Liver (tissue), 9 donors: ENCODE results near the gene HOMER1. TPM values are rescaled to one million over a fixed set of nuclear protein-coding genes. Genes with fewer than 3 reads are reported as not detected.

Experiments
- DNase-seq: peaks from one replicate; pipeline ENCODE4 v3.0.0-alpha.2; 2017; ENCODE audit warnings: low spot score
- H3K27ac ChIP-seq, 2 donors: one replicate each; pipeline ENCODE4 v1.7.0; 2013; ENCODE audit warnings: inconsistent platforms in 2 of 2, low read length in 2 of 2, control low read depth in 1 of 2, low read depth in 1 of 2, mild to moderate bottlenecking in 1 of 2
- H3K27me3 ChIP-seq, 4 donors: one replicate each; pipeline versions ENCODE4 v1.6.1 to v1.7.0; 2013; ENCODE audit warnings: low read length in 3 of 4, inconsistent platforms in 1 of 4, mild to moderate bottlenecking in 1 of 4, moderate library complexity in 1 of 4; ENCODE audit not compliant: control insufficient read depth in 4 of 4, insufficient read depth in 4 of 4
- H3K36me3 ChIP-seq, 4 donors: one replicate each; pipeline versions ENCODE4 v1.6.1 to v1.7.0; 2013; ENCODE audit warnings: low read length in 3 of 4, mild to moderate bottlenecking in 3 of 4, low read depth in 1 of 4, moderate library complexity in 1 of 4; ENCODE audit not compliant: control insufficient read depth in 4 of 4, insufficient read depth in 3 of 4
- H3K4me1 ChIP-seq, 4 donors: one replicate each; pipeline versions ENCODE4 v1.6.1 to v1.7.0; 2013; ENCODE audit warnings: low read length in 3 of 4, mild to moderate bottlenecking in 3 of 4, moderate library complexity in 1 of 4; ENCODE audit not compliant: control insufficient read depth in 4 of 4, insufficient read depth in 4 of 4
- H3K4me3 ChIP-seq, 3 donors: one replicate each; pipeline versions ENCODE4 v1.6.1 to v1.7.0; 2013; ENCODE audit warnings: low read length in 3 of 3, control low read depth in 1 of 3, low read depth in 1 of 3, mild to moderate bottlenecking in 1 of 3
- H3K9ac ChIP-seq, 2 donors: one replicate each; pipeline ENCODE4 v1.7.0; 2013; ENCODE audit warnings: low read length in 2 of 2, mild to moderate bottlenecking in 2 of 2, moderate library complexity in 2 of 2, control low read depth in 1 of 2, low read depth in 1 of 2
- H3K9me3 ChIP-seq, 4 donors: one replicate each; pipeline versions ENCODE4 v1.6.1 to v1.7.0; 2013; ENCODE audit warnings: low read length in 3 of 4; ENCODE audit not compliant: control insufficient read depth in 4 of 4
- CTCF ChIP-seq: fragments of 150-350 bp; IDR thresholded peaks from 2 replicates; pipeline ENCODE4 v1.5.1; 2017; ENCODE audit warnings: improper control_type of control experiment, low read depth, low read length; ENCODE audit not compliant: missing input control
- EGR1 ChIP-seq, 2 donors: IDR thresholded peaks; 2 replicates each; pipeline ENCODE4 v1.6.1; 2016 to 2018; ENCODE audit warnings: antibody characterized with exemption in 2 of 2, low read depth in 2 of 2
- FOXA1 ChIP-seq: IDR thresholded peaks from 2 replicates; pipeline ENCODE4 v1.6.1; 2016; ENCODE audit warnings: antibody characterized with exemption
- FOXA2 ChIP-seq: IDR thresholded peaks from 2 replicates; pipeline ENCODE4 v1.6.1; 2016; ENCODE audit warnings: antibody characterized with exemption
- GABPA ChIP-seq, 2 donors: IDR thresholded peaks in 1 of 2; conservative IDR thresholded peaks in 1 of 2; 2 replicates each; pipeline ENCODE4 v1.6.1; 2016; ENCODE audit warnings: antibody characterized with exemption in 2 of 2, mild to moderate bottlenecking in 1 of 2, moderate library complexity in 1 of 2
- HNF4A ChIP-seq, 2 donors: conservative IDR thresholded peaks; 2 replicates each; pipeline ENCODE4 v1.6.1; 2016; ENCODE audit warnings: antibody characterized with exemption in 2 of 2, mild to moderate bottlenecking in 2 of 2
- HNF4G ChIP-seq: IDR thresholded peaks from 2 replicates; pipeline ENCODE4 v1.6.1; 2016; ENCODE audit warnings: antibody characterized with exemption
- JUND ChIP-seq, 2 donors: IDR thresholded peaks; 2 replicates each; pipeline ENCODE4 v1.6.1; 2016; ENCODE audit warnings: antibody characterized with exemption in 2 of 2
- MAX ChIP-seq: IDR thresholded peaks from 2 replicates; pipeline ENCODE4 v1.6.1; 2016; ENCODE audit warnings: antibody characterized with exemption
- NR2F2 ChIP-seq: IDR thresholded peaks from 2 replicates; pipeline ENCODE4 v1.6.1; 2016; ENCODE audit warnings: antibody characterized with exemption
- RAD21 ChIP-seq, 2 donors: IDR thresholded peaks; 2 replicates each; pipeline ENCODE4 v1.6.1; 2016; ENCODE audit warnings: antibody characterized with exemption in 2 of 2, mild to moderate bottlenecking in 2 of 2
- REST ChIP-seq: IDR thresholded peaks from 2 replicates; pipeline ENCODE4 v1.6.1; 2016; ENCODE audit warnings: antibody characterized with exemption, mild to moderate bottlenecking
- RXRA ChIP-seq, 2 donors: IDR thresholded peaks; 2 replicates each; pipeline ENCODE4 v1.6.1; 2017 to 2018; ENCODE audit warnings: antibody characterized with exemption in 2 of 2, mild to moderate bottlenecking in 1 of 2
- SP1 ChIP-seq: IDR thresholded peaks from 2 replicates; pipeline ENCODE4 v1.6.1; 2018; ENCODE audit warnings: antibody characterized with exemption, mild to moderate bottlenecking
- TAF1 ChIP-seq: conservative IDR thresholded peaks from 2 replicates; pipeline ENCODE4 v1.6.1; 2016; ENCODE audit warnings: antibody characterized with exemption, mild to moderate bottlenecking
- YY1 ChIP-seq: IDR thresholded peaks from 2 replicates; pipeline ENCODE4 v1.6.1; 2016; ENCODE audit warnings: antibody characterized with exemption, mild to moderate bottlenecking
- ZBTB33 ChIP-seq: IDR thresholded peaks from 2 replicates; pipeline ENCODE4 v1.6.1; 2016; ENCODE audit warnings: antibody characterized with exemption
- WGBS: extraction: QIAGEN DNeasy Blood & Tissue Kit; methylation state at CpG from one replicate; pipeline ENCODE4 v1.1.7; 2013; 5-methylcytosine and 5-hydroxymethylcytosine counted together
- polyA plus RNA-seq, 2 donors: library from polyadenylated mRNA; stranded (reverse) in 1 of 2; unstranded in 1 of 2; fragments of 200-250 nt in 1 of 2; fragments of >200 nt in 1 of 2; fragmentation: Nextera tagmentation in 1 of 2; extraction: Ambion mirVana in 1 of 2; gene quantifications; one replicate each; pipeline versions ENCODE4 v1.2.1 to v1.2.3, GENCODE V29; 2013 to 2015
- total RNA-seq, 2 donors: library from RNA; depleted of rRNA; stranded (reverse); fragments of >200 nt; gene quantifications; one replicate each; pipeline ENCODE4 v1.2.3, GENCODE V29; 2014
- TF ChIP-seq, protein P1 (sequence below): IDR thresholded peaks from 2 replicates; pipeline ENCODE4 v1.6.1; 2016; ENCODE audit warnings: antibody characterized with exemption
- donor health status: healthy.
- donor health status: healthy.
- donor health status: healthy.
- donor health status: healthy.
- donor health status: healthy.

HOMER1 gene
- total and polyA plus RNA-seq, 4 donors: 0.33 to 8.7 (median 1.2) TPM

DNA sequence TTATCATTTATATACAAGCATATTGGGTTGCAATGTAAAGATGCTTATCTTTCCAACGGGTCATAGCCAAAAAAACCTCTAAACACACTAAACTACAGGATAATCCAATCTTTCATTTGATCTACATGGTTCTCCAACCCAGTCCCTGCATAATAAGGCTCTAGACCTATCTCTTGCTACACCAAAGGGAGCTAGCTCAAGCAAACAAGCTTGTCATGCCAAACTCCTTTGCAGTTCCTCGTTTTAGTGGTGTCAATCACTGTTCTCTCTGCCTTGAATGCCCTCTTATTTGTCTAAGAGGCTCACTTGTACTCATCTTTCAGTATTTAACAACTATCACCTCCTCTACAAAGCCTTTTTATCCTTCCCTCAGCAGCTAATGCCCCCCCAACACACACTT, 5.6 kb downstream of the HOMER1 start:
- Histone ChIP-seq H3K9me3 (no peaks in the 10 kb centered on the region), H3K27me3 (peaks cover 0 to 9% (median 1%) of the 10 kb centered on the region in 4 donors), H3K27ac (no peak overlapping the region), H3K4me3 (no peak overlapping the region), H3K36me3 (no peaks in the 10 kb centered on the region), H3K9ac (no peak overlapping the region), H3K4me1 (peaks cover 0 to 9% (median 8%) of the 10 kb centered on the region in 4 donors)
- 60% methylated on average over 2 of the region's 2 CpGs for WGBS
- no peak for DNase-seq
- no peak for TF ChIP-seq RAD21 (IDR thresholded peaks at IDR 0.05)
- TF ChIP-seq SP1: no peak

DNA sequence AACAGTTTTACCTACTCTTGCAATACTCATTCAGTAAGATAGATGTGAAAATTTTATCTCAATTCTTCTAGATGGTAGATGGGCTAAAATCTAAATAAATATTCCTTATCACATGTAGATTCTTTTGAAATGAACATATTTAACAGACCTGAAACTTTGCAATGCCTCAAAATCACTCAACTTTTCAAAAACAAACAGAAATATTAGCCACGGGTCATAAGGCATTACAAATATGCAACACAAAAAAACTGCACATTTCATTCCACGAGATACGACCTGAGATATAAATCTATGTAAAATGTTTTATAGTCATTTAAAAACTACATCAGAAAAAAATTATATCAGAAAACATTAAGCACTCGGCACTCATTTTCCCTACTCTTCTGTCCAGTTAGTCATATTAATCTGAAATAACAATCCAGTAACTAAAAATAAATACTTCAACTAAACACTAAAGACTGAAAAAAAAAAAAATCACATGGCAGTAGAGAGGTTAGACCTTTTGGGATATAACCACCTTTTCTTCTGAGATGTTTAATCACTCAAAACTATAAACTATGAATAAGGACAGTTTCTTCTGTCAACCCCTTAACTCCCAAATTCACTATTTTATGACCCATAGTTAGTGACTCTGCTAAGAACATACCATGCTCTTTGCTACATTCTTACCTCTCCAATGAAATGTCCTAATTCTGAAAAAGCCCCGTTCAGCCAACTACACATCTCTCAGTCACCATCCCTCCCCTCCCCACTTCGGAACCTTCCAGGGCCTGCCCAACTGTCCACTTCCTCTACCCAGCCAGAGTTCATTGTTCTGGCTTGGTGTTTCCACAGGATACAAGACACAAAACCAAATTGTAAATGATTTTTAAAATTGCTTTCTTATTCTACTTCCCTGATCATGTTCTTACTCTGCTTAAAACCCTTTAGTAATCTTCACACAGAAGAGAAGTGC, 6.4 kb downstream of the HOMER1 start:
- no peak overlapping the region for H3K27ac ChIP-seq
- H3K4me1 ChIP-seq: peaks cover 0 to 1% (median under 1%) of the 10 kb centered on the region in 4 donors
- no peaks in the 10 kb centered on the region for H3K36me3 ChIP-seq
- peaks cover 0 to 6% (median 1%) of the 10 kb centered on the region in 4 donors for H3K27me3 ChIP-seq
- DNase-seq: no peak
- H3K9me3 ChIP-seq: no peaks in the 10 kb centered on the region
- 88% methylated on average over 6 of the region's 6 CpGs for WGBS
- H3K9ac ChIP-seq: no peak overlapping the region
- TF ChIP-seq HNF4G: no peak
- TF ChIP-seq MAX: no peak
- TF ChIP-seq, protein P1, sequence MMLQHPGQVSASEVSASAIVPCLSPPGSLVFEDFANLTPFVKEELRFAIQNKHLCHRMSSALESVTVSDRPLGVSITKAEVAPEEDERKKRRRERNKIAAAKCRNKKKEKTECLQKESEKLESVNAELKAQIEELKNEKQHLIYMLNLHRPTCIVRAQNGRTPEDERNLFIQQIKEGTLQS: no peak
- TF ChIP-seq YY1: no peak
- TF ChIP-seq FOXA1: no peak
- no peak overlapping the region for H3K4me3 ChIP-seq

DNA sequence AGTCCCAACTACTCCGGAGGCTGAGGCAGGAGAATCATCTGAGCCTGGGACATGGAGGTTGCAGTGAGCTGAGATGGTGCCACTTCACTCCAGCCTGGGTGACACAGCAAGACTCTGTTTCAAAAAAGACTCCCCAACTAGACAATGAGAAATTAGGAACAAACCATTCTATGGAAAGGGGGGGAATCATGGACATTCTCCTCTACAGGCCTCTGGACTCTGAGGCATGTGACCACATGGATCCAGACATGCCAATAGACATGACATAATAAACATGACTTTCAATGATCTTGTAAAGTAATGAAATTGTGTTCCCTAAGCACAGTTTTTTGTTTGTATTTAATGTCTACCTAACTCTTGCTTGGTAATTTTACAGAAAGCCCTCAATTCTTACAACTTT, 8.8 kb downstream of the HOMER1 start:
- no peak overlapping the region for H3K9ac ChIP-seq
- DNase-seq: no peak
- no peak overlapping the region for H3K4me3 ChIP-seq
- 96% methylated on average over 1 of the region's 1 CpG for WGBS
- H3K4me1 ChIP-seq: no peaks in the 10 kb centered on the region
- no peaks in the 10 kb centered on the region for H3K36me3 ChIP-seq
- H3K9me3 ChIP-seq: no peaks in the 10 kb centered on the region
- no peak overlapping the region for H3K27ac ChIP-seq
- no peaks in the 10 kb centered on the region for H3K27me3 ChIP-seq
- TF ChIP-seq NR2F2 (no peak), FOXA2 (no peak), RXRA (IDR thresholded peaks at IDR 0.05) (no peak), SP1 (no peak), JUND (IDR thresholded peaks at IDR 0.05) (no peak), RAD21 (IDR thresholded peaks at IDR 0.05) (no peak), MAX (no peak), EGR1 (IDR thresholded peaks at IDR 0.05; ENCODE audit: low read depth in 2 of 2) (no peak), ZBTB33 (no peak), REST (no peak), GABPA (IDR thresholded peaks at IDR 0.05 in 1 of 2, conservative IDR thresholded peaks at IDR 0.05 in 1 of 2) (no peak), YY1 (no peak), HNF4G (no peak), HNF4A (conservative IDR thresholded peaks at IDR 0.05) (no peak), TAF1 (no peak), CTCF (no peak), FOXA1 (no peak)
